Measurements from ENCODE around the gene CELF2. TPM values are rescaled to one million over a fixed set of nuclear protein-coding genes. Genes with fewer than 3 reads are reported as not detected.

Gene CELF2
- total RNA-seq, 1 donor from 2014 or later: 77.6 TPM

DNA sequence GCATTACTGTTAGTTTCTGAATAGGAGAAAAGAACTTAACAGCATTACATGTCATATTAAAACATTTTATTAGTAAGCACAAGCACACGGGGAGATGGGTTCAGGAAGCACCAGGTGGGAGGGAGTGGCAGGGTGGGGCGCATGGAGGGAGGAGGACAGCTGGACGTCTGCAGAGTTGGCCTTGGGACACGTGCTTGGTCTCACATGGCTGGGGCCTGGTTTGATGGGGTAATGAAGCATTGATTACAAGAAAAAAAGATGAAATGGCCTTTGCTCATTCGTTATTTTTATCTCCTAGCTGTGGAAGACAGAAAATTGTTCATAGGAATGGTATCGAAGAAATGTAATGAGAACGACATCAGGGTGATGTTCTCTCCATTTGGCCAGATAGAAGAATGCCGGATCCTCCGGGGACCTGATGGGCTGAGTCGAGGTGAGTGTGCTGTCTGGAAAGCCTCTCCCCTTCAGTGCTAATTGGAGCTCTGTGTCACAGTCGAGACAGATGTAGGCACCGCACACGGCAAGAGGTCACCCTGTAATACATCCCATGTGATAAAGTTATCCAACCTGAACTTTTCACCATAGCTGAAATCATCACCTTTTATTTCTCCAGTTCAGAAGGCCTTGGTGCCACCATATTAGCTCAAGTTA lies 239.9 kb downstream of the CELF2 start:
- H3K4me3 Mint-ChIP-seq: no peak overlapping the region
- TF ChIP-seq, protein P1, sequence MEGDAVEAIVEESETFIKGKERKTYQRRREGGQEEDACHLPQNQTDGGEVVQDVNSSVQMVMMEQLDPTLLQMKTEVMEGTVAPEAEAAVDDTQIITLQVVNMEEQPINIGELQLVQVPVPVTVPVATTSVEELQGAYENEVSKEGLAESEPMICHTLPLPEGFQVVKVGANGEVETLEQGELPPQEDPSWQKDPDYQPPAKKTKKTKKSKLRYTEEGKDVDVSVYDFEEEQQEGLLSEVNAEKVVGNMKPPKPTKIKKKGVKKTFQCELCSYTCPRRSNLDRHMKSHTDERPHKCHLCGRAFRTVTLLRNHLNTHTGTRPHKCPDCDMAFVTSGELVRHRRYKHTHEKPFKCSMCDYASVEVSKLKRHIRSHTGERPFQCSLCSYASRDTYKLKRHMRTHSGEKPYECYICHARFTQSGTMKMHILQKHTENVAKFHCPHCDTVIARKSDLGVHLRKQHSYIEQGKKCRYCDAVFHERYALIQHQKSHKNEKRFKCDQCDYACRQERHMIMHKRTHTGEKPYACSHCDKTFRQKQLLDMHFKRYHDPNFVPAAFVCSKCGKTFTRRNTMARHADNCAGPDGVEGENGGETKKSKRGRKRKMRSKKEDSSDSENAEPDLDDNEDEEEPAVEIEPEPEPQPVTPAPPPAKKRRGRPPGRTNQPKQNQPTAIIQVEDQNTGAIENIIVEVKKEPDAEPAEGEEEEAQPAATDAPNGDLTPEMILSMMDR (conservative IDR thresholded peaks at IDR 0.05): no peak

DNA sequence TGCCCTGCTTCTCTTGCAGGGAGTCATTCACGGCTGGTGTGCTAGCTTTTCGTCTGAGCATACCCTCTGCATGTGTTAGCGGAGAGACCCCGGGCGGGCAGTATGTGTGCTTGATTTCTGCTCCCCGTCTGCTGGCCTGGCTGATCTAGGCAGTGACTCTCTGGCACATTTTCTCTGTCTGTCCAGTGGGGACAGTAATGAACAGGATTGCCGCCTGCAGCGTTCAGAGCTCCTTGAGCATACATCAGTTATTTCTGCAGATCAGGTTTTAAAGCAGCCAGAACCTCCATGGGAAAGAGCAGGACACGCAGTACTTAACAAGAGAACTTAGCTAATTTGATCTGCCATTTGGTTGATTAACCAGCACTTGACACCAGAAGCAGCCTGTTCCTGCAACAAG lies 242.5 kb downstream of the CELF2 start:
- Mint-ChIP-seq H3K36me3 (ENCODE audit: low read depth) (peaks cover 12% of the 10 kb centered on the region), H3K27ac (ENCODE audit: unreplicated experiment) (no peak overlapping the region), H3K9me3 (no peaks in the 10 kb centered on the region), H3K27me3 (ENCODE audit: low read depth) (no peaks in the 10 kb centered on the region), H3K4me3 (no peak overlapping the region), H3K4me1 (peaks cover 21% of the 10 kb centered on the region)
- TF ChIP-seq, protein P1 (conservative IDR thresholded peaks at IDR 0.05): peak; percentile 33
- DNase-seq (ENCODE audit: low read depth, low spot score): no peak

More for the DNA sequence above, 239.9 kb downstream of the CELF2 start:
- Mint-ChIP-seq H3K27ac (ENCODE audit: unreplicated experiment) (no peak overlapping the region), H3K4me1 (peaks cover 16% of the 10 kb centered on the region), H3K27me3 (ENCODE audit: low read depth) (no peaks in the 10 kb centered on the region), H3K9me3 (no peaks in the 10 kb centered on the region), H3K36me3 (ENCODE audit: low read depth) (peaks cover 20% of the 10 kb centered on the region)
- no peak for DNase-seq (ENCODE audit: low read depth, low spot score)

DNA sequence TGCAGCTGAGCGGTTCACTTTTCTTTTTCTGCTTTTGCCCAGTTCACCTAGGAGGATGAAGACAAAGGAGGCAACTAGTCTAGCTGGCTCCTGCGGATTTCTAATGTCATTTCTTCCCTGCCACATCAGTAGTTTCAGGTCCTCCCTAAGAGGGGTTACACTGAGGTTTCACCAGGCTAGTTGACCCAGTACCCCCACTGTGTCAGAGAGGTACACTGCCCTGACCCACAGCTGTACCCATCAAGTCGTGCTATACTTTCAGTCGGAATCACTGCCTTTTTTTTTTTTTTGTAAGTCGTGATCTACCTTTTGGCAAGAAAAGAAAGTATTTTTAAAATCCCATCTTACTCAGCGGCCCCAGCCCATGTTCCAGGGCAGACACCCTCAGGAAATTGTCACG lies 243.5 kb downstream of the CELF2 start:
- H3K27ac Mint-ChIP-seq (ENCODE audit: unreplicated experiment): peak overlapping the region; percentile 70
- TF ChIP-seq, protein P1 (conservative IDR thresholded peaks at IDR 0.05): no peak

DNA sequence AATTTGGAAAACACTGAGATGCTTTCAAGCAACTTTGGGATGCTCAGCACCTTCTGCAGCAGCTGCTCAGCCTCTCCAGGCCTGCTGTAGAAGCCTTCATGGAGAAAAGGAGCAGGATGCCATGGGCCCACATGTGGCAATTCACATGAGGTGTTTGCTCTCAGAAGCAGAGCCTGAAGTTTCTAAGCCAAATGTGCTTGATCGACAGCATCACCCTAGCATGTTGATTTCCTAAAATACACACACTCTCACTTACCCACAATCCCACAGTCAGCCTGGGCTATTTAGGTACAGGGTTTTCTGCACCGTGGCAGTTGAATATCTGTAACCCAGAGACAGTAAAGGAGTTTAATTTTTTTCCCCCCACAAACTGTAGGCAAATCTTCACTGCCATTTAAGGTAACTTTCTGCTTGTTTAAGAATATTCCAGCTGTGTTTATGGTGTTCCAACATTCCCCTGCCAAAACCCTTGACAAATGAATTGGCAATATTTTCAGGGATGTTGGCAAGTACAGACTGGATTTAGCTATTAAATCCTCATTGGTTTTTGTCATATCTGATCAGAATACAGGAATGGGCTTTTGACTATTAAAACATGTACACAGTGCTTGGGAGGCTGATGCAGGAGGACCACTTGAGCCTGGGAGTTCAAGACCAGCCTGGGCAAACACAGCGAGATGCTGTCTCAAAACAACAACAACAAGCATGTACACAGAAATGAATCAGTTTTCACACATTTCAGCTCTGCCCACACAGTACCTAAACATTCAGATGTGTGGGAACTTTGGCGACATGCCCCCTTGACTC lies 244.2 kb downstream of the CELF2 start:
- TF ChIP-seq, protein P1 (conservative IDR thresholded peaks at IDR 0.05): no peak
- no peaks in the 10 kb centered on the region for H3K9me3 Mint-ChIP-seq
- peaks cover 38% of the 10 kb centered on the region for H3K4me1 Mint-ChIP-seq
- peaks cover 9% of the 10 kb centered on the region for H3K36me3 Mint-ChIP-seq (ENCODE audit: low read depth)
- no peak overlapping the region for H3K4me3 Mint-ChIP-seq
- no peaks in the 10 kb centered on the region for H3K27me3 Mint-ChIP-seq (ENCODE audit: low read depth)
- peak overlapping the region; percentile 22 for H3K27ac Mint-ChIP-seq (ENCODE audit: unreplicated experiment)
- no peak for DNase-seq (ENCODE audit: low read depth, low spot score)

More for the DNA sequence above, 243.5 kb downstream of the CELF2 start:
- Mint-ChIP-seq H3K4me1 (peaks cover 30% of the 10 kb centered on the region), H3K4me3 (no peak overlapping the region), H3K9me3 (no peaks in the 10 kb centered on the region), H3K36me3 (ENCODE audit: low read depth) (peaks cover 9% of the 10 kb centered on the region), H3K27me3 (ENCODE audit: low read depth) (no peaks in the 10 kb centered on the region)
- DNase-seq (ENCODE audit: low read depth, low spot score): no peak

DNA sequence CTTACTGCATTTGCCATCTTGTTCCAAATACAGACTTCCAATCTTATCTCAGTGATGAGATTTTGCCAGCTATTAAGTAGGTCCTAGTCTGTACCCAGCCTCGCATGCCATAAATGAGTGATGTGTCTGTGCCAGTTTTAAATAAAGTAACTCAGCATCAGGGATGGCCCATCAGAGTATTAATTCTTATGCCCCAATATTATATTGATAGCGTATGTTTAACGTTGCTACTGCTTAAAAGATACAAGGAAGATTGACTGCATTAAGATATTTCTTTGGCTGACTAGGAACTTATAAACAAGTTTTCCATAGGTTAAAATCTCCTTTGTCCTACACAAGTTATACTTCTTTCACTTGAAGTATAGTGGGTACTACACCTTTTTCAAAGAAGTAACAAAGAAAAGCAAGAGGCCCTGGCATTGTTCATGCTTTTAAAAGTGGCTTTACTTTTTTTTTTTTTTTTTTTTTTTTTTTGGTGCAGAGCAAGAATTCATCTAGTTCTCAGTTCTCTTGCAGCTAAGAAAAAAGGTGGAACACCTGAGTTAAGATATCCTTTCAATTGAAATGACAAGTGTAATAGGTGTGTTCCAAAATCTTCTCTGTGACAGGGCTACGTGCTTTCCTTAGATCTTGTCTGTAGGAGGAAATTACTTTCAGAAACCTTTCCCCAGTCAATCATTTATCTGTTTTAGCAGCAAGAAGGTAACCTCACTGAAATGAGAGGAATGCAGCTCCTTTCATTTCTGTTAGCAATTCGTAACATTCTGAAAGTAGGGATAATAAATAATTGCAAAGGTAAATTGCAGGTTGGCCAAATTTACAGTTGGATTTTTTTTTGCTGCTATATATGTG lies 245.0 kb downstream of the CELF2 start:
- H3K27me3 Mint-ChIP-seq (ENCODE audit: low read depth): no peaks in the 10 kb centered on the region
- no peak for DNase-seq (ENCODE audit: low read depth, low spot score)
- TF ChIP-seq, protein P1 (conservative IDR thresholded peaks at IDR 0.05): no peak
- peaks cover 6% of the 10 kb centered on the region for H3K36me3 Mint-ChIP-seq (ENCODE audit: low read depth)
- peaks cover 37% of the 10 kb centered on the region for H3K4me1 Mint-ChIP-seq
- H3K9me3 Mint-ChIP-seq: no peaks in the 10 kb centered on the region
- no peak overlapping the region for H3K27ac Mint-ChIP-seq (ENCODE audit: unreplicated experiment)
- no peak overlapping the region for H3K4me3 Mint-ChIP-seq
